ENCODE measurements around the gene ABCA12.

The ABCA12 gene

DNA sequence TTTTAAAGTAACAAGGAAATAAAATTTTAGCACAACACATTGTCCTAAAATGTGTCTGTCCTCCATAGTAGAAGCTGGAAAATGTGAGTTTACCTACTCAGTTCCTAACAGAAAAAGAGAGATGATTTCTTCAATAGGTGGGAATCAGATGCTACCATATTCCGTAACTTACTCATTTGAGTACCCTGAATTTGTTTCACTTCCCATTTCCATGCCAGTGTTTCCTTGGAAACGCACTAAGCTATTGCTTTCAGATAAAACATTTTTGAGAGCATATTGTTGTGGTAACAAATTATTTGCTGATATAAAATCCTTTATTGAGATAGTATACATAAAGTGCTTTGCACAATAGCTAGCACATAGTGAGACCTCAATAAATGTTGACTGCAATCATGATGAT, 191.5 kb downstream of the ABCA12 start:
- DNase-seq, result no peak

DNA sequence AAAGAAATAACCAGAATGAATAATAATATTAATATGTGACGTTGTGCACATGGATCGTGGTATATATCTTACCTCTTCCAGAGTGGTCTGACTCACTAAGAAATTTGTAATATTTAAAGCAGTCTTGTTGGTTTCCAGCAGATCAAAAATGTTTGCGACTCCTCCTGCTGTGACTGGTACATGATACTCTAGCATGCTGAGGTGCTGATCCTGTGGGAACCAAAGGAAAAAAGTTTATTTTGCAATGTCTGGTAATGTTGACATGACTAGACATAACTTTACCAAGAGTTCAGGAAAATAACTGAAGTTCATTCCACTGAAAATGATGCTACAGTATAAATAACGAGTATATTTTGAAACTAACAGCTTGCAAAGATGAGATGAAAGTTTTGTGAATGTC, 204.4 kb downstream of the ABCA12 start:
- DNase-seq, result no peak

DNA sequence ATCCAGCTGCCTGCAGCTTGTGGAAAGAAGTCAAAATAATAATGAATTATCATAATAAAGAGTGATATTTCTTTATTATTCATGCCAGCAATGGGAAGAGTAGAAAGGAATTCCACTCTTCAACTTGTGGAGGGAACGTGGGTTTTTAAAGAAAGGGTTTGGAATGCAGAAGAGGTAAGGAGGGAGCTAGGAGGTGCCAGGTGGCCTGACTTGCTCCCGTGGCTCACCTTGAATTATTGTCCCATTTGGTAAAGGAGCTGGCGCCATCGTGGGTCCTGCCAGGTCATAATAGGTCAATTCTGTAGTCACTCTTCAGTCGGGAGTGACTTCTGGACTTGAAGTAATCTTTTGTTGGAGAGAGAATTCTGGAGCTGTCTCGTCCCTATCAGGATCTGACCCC, 233.8 kb downstream of the ABCA12 start:
- no peak for DNase-seq

DNA sequence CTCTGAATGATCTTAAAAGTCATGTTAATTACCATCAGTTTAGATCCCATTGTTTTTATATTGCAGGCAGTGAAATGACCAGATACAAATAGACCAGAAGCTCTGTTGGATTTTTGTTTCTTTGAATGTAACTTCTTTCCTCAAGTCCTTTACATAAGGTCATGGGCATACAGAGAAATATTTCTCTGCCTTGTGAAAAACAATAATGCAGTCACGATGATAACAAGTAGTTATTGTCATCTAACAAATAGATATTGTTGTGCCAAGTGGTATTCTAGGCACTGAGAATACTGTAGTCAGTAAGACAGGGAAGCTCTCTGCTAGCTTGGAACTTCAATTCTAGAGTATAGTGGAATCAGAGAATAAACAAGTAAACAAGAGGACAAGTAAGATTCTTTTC, 234.2 kb downstream of the ABCA12 start:
- no peak for DNase-seq

DNA sequence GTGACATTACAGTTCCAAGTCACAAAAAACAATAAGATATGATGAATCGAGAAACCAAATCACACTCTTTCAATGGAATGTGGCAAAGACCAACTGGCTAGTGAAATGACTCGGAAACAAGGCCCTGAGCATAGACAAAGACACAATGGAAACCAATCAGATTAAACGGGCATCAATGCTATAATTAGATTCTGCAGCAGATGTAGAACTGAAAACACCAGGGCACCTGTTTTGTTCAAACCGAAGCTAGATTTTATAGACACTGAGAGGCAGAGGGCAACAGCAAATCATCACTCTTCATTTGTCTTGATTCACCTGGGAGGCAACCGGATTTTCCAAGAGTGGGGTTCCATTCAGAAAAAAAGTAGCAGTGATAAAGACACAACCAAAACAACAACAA, 236.1 kb downstream of the ABCA12 start:
- no peak for DNase-seq

DNA sequence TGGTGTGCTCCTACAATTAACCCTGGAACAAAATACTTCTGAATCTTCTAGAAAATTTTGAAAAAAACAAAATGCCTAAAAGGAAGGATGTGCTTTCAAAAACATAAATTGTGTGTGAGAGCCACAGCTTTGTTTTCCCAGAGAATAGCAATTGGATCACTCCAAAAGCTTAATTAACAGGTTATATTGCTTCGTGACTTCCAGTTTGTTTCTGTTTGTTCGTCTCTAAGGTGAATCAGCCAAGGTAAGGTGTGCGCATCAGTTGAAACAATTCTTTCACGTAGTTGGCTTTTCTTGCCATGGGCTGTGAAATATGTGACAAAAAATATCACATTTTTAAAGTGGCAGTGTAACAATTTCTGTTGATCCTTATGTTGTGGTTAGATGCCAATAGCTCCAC, 238.7 kb downstream of the ABCA12 start:
- DNase-seq, result no peak

DNA sequence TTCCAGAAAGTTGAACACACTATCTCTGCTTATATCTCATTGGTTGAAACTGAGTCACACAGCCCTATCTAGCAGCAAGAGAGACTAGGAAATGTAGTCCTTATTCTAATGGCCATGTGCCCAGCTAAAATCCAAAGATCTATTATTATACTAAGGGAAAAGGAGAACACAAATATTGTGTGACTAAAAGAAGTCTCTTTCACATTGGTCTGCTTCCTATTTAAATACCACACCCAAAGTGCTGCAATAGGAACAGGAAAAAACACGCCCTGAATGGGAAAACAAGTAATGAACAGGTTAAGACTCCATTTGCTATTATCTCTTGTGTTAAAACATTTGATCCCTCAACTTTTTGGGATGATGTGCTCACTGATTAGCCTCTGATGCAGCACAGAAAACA, 242.2 kb downstream of the ABCA12 start:
- no peak for DNase-seq

DNA sequence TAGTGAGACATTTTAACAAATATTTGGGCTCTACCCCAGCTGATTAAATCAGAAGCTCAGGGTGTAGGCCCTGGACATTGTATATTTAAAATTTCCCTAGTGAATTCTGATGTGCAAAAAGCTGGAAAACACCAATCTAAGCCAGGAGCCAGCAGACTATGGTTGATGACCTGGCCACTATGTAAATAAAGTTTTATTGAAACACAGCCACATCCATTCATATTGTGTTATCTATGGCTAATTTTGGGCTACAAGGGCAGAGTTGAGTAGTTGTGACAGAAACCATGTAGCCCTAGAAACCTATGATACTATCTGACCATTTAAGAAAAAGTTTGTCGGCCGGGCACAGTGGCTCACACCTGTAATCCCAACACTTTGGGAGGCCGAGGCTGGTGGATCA, 243.0 kb downstream of the ABCA12 start:
- no peak for DNase-seq

DNA sequence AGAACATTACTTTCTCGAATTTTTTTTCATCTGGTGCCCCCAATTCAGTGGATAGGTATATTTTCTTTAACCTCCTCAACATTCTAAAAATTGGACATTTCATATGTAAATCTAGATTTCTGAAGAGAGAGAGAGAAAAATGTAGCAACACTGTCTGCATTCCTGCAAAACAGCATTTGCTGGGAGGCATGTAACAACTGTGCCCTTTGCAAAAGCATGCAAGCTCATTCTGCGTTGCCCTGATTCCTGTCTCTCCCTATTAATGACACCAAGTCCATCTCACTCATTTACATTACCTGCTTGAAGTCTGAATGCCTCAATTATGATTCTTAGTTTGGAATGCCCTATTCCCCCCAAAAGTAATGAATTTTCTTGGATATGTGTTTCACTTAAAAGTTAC, 249.1 kb downstream of the ABCA12 start:
- DNase-seq, result no peak

DNA sequence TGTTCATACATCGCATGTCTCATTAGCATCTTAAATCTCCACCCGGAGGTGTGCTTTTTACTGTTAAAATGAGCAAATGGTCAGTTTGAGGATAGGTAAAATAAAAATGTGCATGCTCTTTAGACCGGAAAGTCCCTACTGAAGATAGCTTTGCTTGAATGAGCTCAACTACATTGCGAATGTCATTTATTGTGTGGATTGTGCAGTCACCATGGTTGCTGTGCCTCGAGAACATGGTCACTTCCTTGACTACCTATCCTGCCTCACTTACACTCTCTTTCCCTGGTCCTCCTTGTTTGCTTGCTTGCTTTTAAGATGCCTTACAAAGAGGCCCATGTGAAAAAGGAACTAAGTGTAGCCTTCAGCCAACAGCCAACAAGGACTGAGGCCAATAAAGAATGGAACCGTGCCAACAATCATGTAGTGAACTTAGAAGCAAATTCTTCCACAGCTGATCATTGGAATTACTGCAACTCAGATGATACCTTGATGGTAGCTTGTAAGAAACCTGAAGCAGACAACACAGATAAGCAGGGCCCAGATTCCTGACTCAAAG, 256.7 kb downstream of the ABCA12 start:
- DNase-seq, result no peak
